22Rv1 (cell line): ENCODE results near the gene NPY5R.

Source experiments
- ZFX ChIP-seq: fragments of 450-650 bp; IDR thresholded peaks from 2 replicates; pipeline ENCODE4 v1.6.1; 2017; ENCODE audit warnings: antibody characterized with exemption, borderline replicate concordance
- TF ChIP-seq, protein P1 (sequence below): fragments of 450-650 bp; IDR thresholded peaks from 2 replicates; pipeline ENCODE4 v1.5.1; 2017; ENCODE audit warnings: mild to moderate bottlenecking

DNA sequence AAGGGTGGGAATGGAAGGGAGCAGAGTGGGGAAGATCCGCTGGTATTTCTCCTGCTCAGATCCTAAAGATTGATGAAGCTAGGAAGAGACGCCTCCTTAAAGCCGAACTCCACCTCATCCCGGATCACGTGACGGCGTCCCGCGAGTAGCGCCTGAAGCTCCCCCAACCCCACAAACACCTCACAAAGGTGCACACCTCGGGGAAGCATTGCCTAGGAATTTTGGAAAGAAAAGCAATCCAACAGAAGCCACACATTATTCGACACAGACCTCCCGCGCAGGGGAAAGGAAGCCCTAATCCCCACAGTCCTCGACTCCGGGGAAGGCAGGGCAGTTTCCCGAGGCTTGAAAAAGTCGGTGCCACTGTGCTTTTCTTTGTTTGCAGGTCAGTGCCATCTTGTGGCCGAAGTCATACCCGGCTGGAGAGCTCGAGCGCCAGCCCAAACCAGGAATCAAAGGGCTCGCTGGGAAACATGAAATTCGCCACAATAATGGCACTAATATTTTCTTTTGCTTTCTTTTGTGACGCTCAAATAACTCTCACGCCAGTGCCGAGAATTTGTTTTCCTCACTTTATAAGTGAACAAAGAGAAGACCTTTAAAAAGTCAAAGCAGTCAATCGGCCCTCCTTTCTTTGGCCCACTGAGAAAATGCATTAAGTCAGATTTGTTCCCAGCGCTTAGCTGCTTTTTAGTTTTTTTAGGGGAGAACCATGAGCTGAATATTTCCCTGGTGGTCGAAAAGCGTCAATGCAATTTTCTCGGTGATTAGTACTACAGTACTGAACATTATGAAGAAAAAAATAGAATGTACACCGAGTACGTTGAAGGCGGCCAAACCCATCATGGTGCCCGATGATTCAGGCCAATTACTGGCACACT is 10.9 kb upstream of the NPY5R start, which contains the start of gene NPY1R:
- TF ChIP-seq, protein P1, sequence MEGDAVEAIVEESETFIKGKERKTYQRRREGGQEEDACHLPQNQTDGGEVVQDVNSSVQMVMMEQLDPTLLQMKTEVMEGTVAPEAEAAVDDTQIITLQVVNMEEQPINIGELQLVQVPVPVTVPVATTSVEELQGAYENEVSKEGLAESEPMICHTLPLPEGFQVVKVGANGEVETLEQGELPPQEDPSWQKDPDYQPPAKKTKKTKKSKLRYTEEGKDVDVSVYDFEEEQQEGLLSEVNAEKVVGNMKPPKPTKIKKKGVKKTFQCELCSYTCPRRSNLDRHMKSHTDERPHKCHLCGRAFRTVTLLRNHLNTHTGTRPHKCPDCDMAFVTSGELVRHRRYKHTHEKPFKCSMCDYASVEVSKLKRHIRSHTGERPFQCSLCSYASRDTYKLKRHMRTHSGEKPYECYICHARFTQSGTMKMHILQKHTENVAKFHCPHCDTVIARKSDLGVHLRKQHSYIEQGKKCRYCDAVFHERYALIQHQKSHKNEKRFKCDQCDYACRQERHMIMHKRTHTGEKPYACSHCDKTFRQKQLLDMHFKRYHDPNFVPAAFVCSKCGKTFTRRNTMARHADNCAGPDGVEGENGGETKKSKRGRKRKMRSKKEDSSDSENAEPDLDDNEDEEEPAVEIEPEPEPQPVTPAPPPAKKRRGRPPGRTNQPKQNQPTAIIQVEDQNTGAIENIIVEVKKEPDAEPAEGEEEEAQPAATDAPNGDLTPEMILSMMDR: peak; percentile 87
- no peak for TF ChIP-seq ZFX
